Subcutaneous adipose tissue (tissue), 4 donors: ENCODE data around the gene FAM76B. TPM values are rescaled to one million over a fixed set of nuclear protein-coding genes. Genes with fewer than 3 reads are reported as not detected.

Source experiments
- total RNA-seq, 4 donors: library from RNA; depleted of rRNA; stranded (reverse); fragments of >200 nt; gene quantifications; one replicate each; pipeline ENCODE4 v1.1.0, GENCODE V29; 2016
- TF ChIP-seq, protein P1 (sequence below): fragments of 450-650 bp; IDR thresholded peaks from one replicate; pipeline ENCODE4 v1.5.1; 2016; ENCODE audit warnings: low read depth, mild to moderate bottlenecking, control low read depth, antibody characterized with exemption, moderate library complexity

The FAM76B gene
- total RNA-seq, 4 donors from 2014 or later = 37.4 to 64.5 (median 53.9) TPM

DNA sequence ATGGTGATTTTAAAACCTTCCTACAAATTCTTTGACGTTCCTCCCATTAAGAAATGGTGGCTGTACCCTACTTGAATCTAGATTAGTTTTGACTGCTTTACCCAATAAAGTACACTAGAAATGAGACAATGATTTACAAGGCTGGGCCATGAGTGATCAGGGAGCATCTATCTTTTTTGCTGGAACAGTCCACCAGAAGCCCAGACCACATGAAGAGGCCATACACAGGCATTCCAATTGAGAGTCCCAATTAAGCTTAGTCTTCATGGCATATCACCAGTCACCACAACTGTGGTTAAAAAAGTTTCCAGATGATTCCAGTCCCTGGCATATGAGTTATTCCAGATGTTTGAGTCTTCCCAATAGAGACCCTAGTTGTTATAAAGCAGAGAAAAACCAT is 39.5 kb downstream of the FAM76B start:
- TF ChIP-seq, protein P1, sequence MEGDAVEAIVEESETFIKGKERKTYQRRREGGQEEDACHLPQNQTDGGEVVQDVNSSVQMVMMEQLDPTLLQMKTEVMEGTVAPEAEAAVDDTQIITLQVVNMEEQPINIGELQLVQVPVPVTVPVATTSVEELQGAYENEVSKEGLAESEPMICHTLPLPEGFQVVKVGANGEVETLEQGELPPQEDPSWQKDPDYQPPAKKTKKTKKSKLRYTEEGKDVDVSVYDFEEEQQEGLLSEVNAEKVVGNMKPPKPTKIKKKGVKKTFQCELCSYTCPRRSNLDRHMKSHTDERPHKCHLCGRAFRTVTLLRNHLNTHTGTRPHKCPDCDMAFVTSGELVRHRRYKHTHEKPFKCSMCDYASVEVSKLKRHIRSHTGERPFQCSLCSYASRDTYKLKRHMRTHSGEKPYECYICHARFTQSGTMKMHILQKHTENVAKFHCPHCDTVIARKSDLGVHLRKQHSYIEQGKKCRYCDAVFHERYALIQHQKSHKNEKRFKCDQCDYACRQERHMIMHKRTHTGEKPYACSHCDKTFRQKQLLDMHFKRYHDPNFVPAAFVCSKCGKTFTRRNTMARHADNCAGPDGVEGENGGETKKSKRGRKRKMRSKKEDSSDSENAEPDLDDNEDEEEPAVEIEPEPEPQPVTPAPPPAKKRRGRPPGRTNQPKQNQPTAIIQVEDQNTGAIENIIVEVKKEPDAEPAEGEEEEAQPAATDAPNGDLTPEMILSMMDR = no peak

DNA sequence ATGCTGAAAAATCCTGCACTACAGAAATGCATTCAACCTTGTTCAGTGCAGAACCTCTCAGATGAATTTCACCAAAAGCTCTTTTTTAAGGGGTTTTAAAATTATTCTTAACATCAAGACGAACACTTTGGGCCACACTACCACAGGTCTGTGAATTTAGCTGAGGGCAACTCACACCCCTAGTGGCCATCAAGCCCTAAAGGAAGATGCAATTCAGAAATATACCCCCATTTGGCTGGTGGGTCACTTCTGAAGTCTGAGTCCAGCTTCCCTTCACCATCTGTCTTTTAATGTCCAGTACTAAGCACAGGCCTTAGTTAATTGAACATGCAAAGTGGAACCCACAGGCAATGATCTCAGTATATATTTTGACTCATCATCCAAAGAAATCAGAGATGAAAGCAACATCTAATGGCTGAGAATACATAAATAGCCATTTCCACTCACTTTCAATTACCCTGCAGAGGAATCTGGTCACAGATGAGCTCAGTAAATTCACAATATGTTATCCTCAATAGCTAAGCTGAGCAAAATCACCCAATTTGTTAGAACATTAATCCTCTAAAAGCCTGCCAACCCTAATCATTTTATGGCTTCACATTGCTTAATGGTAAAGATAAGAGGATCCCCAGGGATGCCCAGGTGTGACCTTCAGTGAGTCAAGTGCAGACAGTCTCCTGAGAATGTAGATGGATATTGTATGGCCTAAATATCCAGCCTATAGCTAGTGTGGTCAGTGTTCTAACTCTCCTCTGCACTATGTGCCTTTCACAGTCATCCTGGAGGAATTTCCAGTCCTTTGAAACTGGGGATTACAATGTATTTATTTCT is 50.3 kb downstream of the FAM76B start:
- TF ChIP-seq, protein P1 = no peak

DNA sequence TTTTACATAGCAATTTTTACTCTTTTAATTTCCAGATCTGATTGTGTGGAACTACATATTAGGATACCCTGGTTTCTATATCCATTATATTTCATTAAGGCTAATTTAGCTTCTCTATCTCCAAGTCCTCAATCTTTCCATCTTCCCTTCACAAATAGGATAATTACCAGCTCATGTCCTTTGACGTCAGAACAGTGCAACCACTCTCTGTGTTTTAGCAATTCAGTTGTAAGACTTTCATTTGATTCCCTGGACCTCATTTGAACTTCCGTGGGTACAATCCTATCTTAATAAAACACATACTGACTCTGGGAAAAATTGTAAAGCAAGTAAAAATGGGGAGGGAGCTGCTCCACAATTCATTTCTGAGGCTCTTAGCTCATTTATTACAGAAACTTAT is 52.8 kb downstream of the FAM76B start:
- TF ChIP-seq, protein P1 = no peak

DNA sequence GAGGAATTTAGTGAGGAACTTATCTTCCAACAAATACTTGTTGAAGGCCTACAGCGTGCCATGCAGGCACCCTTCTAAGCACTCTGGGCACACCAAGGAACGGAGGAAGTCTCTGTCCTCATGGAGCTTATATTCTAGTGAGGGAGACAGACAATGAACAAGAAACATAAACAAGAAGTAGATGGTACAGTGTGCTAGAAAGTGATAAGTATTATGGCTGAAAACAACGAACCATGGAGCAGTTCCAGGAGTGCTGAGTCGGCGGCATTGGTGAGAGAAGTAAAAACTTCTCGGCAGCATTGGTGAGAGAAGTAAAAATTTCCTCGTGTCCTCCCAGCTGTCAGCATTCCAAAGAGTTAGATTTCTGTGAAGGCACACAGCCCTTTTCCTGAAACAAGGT is 53.2 kb downstream of the FAM76B start:
- TF ChIP-seq, protein P1 = no peak

DNA sequence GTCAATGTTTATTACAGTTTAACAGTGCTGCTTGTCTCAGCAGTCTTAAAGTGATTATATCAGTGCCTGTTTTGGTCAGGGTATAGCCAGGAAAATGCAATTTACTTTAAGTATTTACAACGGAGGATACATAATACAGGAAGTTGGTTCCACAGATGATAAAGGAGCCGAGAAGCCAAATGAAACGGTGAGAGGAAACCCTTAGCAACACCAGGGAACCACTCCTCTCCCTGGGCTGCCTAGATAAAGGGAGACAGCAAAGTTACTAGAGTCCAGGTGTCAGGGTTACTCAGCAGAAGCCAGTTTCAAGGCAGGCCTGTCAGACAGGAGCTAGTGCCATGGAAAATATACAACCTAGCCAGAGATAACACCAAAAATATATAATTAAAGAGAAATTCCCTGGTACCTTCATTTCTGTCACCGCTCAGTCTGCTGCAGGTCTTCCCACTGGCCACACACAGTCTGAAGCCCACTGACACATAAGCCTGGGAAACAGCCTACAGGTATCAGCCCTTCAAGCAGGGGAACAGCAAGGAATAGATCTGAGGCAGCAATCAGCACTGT is 55.5 kb downstream of the FAM76B start:
- TF ChIP-seq, protein P1 = no peak

DNA sequence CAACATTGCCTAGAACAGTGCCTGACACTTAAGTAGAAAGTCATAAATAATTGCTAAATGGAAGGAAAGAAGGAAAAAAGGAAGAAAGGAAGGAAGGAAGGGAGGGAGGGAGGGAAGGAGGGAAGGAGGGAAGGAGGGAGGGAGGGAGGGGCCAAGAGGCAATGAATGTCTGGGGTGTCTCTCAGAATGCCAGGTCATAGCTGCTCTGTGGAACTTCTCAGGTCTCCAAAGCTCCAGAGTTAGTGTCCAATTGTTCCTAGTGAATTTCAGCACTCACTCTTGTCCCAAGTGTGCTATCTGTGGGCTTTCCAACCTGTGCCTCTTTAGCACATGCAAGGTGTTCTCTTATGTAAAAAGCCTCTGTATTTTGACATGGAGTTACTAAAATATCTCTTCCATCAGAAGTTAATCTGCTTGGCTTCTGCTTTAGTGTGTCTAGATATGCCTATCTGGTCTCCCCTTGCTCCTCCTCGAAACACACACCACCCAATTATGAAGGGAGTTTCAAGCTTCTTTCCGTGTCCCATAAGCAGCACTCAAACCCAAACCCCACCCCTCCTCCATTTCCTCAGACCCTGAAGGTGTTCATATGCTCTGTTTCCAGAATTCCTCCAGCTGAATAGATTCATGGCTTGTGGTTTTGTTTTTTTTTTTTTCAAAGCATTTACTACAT is 56.5 kb downstream of the FAM76B start:
- TF ChIP-seq, protein P1 = no peak

DNA sequence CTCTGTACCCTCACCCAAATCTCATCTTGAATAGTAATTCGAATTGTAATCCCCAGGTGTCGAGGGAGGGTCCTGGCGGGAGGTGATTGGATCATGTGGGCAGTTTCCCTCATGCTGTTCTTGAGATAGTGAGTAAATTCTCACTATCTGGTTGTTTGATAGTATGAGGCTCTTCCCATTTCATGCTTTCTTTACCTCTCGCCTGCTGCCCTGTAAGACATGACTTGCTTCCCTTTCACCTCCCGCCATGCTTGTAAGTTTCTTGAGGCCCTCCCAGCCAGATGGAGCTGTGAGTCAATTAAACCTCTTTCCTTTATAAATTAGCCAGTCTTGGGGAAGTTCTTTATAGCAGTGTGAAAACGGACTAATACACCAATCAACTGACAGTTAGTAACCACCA is 60.1 kb downstream of the FAM76B start:
- TF ChIP-seq, protein P1 = no peak
